Skeletal muscle tissue (tissue), 4 donors: ENCODE data around the gene ATR. TPM values are rescaled to one million over a fixed set of nuclear protein-coding genes. Genes with fewer than 3 reads are reported as not detected.
"Not testable (repeated sequence)": the region's sequence is repeated elsewhere in the genome, so short reads cannot be mapped to it uniquely, and the experiment has no call there.

Experiments
- H3K27ac ChIP-seq: one replicate; pipeline ENCODE4 v1.7.0; 2013; ENCODE audit warnings: mild to moderate bottlenecking, low read depth, low read length, inconsistent platforms
- H3K27me3 ChIP-seq, 3 donors: one replicate each; pipeline ENCODE4 v1.7.0; 2013; ENCODE audit warnings: low read length in 3 of 3; ENCODE audit not compliant: control insufficient read depth in 3 of 3, insufficient read depth in 3 of 3
- H3K36me3 ChIP-seq, 3 donors: one replicate each; pipeline ENCODE4 v1.7.0; 2013; ENCODE audit warnings: low read length in 3 of 3; ENCODE audit not compliant: control insufficient read depth in 3 of 3, insufficient read depth in 3 of 3
- H3K4me1 ChIP-seq, 3 donors: one replicate each; pipeline ENCODE4 v1.7.0; 2013; ENCODE audit warnings: low read length in 3 of 3, mild to moderate bottlenecking in 3 of 3; ENCODE audit not compliant: control insufficient read depth in 3 of 3, insufficient read depth in 3 of 3
- H3K4me3 ChIP-seq, 3 donors: one replicate each; pipeline ENCODE4 v1.7.0; 2013; ENCODE audit warnings: low read length in 3 of 3
- H3K9ac ChIP-seq, 3 donors: one replicate each; pipeline ENCODE4 v1.7.0; 2013; ENCODE audit warnings: low read length in 3 of 3, mild to moderate bottlenecking in 3 of 3, moderate library complexity in 2 of 3, low read depth in 1 of 3
- H3K9me3 ChIP-seq, 3 donors: one replicate each; pipeline ENCODE4 v1.7.0; 2013; ENCODE audit warnings: low read length in 3 of 3; ENCODE audit not compliant: control insufficient read depth in 3 of 3
- total RNA-seq: library from RNA; depleted of rRNA; stranded (reverse); fragments of >200 nt; gene quantifications from one replicate; pipeline ENCODE4 v1.2.3, GENCODE V29; 2014
- donor health status: Osteomylitis.

Gene ATR
- total RNA-seq, 1 donor from 2014 or later: 25.6 TPM

- H3K4me3 ChIP-seq: peak overlapping the region; percentile 72 to 91 (median 83)
- no peaks in the 10 kb centered on the region for H3K36me3 ChIP-seq
- peak overlapping the region; percentile 42 to 74 (median 47) for H3K9ac ChIP-seq
- no peaks in the 10 kb centered on the region for H3K9me3 ChIP-seq
- no peaks in the 10 kb centered on the region for H3K27me3 ChIP-seq
- H3K4me1 ChIP-seq: peaks cover 2 to 15% (median 7%) of the 10 kb centered on the region in 3 donors
- no peak overlapping the region for H3K27ac ChIP-seq
Measured at GRCh38 chr3:142595581-142595950, 17.0 kb upstream of the ATR start.

- no peaks in the 10 kb centered on the region for H3K27me3 ChIP-seq
- H3K9ac ChIP-seq: peak overlapping the region in 1 of 3 donors; percentile 43
- peaks cover 2 to 15% (median 7%) of the 10 kb centered on the region in 3 donors for H3K4me1 ChIP-seq
- H3K27ac ChIP-seq: no peak overlapping the region
- no peaks in the 10 kb centered on the region for H3K36me3 ChIP-seq
- H3K4me3 ChIP-seq: peak overlapping the region in 2 of 3 donors; percentile 83 to 91
- H3K9me3 ChIP-seq: no peaks in the 10 kb centered on the region
Measured at GRCh38 chr3:142595141-142595540, 16.6 kb upstream of the ATR start.

DNA sequence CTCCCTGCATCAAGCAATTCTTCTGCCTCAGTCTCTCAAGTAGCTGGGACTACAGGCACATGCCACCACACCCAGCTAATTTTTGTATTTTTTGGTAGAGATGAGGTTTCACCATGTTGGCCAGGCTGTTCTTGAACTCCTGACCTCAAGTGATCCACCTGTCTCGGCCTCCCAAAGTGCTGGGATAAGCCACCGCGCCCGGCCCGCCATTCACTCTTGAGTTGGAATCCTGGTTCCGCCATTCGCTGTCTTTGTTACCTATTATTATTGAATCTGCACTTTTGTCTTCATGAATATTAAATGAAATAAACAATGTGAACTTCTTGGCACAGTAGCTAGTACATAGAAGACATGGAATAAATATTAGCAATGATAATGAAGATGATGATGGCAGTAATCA, 13.7 kb upstream of the ATR start:
- not testable (repeated sequence) for H3K36me3 ChIP-seq, H3K27ac ChIP-seq, H3K4me3 ChIP-seq, H3K27me3 ChIP-seq, H3K9me3 ChIP-seq, H3K9ac ChIP-seq
- H3K4me1 ChIP-seq: peaks cover 2 to 15% (median 7%) of the 10 kb centered on the region in 3 donors

GRCh38 chr3:142588703-142589102, 10.2 kb upstream of the ATR start:
- no peak overlapping the region for H3K4me3 ChIP-seq
- no peaks in the 10 kb centered on the region for H3K36me3 ChIP-seq
- no peaks in the 10 kb centered on the region for H3K4me1 ChIP-seq
- no peak overlapping the region for H3K9ac ChIP-seq
- no peaks in the 10 kb centered on the region for H3K9me3 ChIP-seq
- H3K27ac ChIP-seq: no peak overlapping the region
- no peaks in the 10 kb centered on the region for H3K27me3 ChIP-seq

DNA sequence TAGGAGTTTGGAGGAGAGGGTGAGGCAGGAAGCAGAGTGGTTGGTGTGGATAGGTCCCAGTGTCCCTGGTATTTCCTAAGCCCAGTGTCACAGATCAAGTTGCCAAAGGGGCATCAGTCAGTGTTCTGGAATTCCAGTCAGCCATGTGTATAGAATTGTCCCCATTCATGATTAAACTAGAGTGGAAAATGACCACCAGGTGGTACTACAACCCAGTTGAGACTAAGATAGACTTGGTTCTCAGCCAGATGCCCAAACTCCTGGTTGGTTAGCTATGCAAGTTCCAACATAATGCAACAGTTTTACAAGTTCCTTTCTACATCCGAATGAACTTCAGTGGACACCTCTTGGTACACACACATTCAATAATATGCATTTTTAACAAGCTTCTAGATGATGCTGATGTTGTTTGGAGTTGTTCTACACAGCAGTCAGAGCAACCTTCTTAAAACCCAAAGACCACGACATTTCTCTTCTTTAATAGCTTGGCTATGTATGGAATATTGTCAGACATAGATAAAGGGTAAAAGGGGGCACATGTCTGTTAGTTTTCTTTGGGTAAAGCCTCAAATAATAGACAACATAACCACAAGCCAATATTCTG, 8.4 kb upstream of the ATR start:
- H3K36me3 ChIP-seq: no peaks in the 10 kb centered on the region
- H3K4me3 ChIP-seq: no peak overlapping the region
- H3K27me3 ChIP-seq: no peaks in the 10 kb centered on the region
- H3K9me3 ChIP-seq: no peaks in the 10 kb centered on the region
- no peak overlapping the region for H3K9ac ChIP-seq
- H3K4me1 ChIP-seq: no peaks in the 10 kb centered on the region
- no peak overlapping the region for H3K27ac ChIP-seq

GRCh38 chr3:142581070-142581469, 2.5 kb upstream of the ATR start:
- peaks cover 7 to 18% (median 16%) of the 10 kb centered on the region in 3 donors for H3K4me1 ChIP-seq
- not testable (repeated sequence) for H3K4me3 ChIP-seq, H3K9ac ChIP-seq, H3K27me3 ChIP-seq, H3K9me3 ChIP-seq, H3K27ac ChIP-seq, H3K36me3 ChIP-seq

DNA sequence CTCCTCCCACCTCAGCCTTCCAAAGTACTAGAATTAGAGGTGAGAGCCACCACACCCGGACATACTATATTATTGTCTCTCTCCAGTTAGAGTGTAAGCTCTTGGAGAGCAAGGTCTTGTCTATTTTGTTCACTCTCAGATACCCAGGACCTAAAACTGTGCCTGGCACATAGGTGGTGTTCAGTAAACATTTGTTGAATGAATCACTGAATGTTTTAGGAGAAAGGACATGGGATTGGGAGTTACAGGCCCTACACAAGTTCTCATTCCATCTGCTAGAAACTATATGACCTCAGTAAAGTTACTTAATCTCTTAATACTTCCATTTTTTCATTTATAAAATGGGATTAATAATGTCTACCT, 1.5 kb upstream of the ATR start:
- no peaks in the 10 kb centered on the region for H3K36me3 ChIP-seq
- H3K27ac ChIP-seq: no peak overlapping the region
- H3K4me3 ChIP-seq: no peak overlapping the region
- H3K4me1 ChIP-seq: peaks cover 7 to 18% (median 16%) of the 10 kb centered on the region in 3 donors
- no peak overlapping the region for H3K9ac ChIP-seq
- H3K27me3 ChIP-seq: no peaks in the 10 kb centered on the region
- H3K9me3 ChIP-seq: no peaks in the 10 kb centered on the region

- H3K27ac ChIP-seq: peak overlapping the region; percentile 95
- H3K4me1 ChIP-seq: peaks cover 7 to 18% (median 16%) of the 10 kb centered on the region in 3 donors
- H3K36me3 ChIP-seq: no peaks in the 10 kb centered on the region
- no peaks in the 10 kb centered on the region for H3K27me3 ChIP-seq
- peak overlapping the region; percentile 86 to 94 (median 91) for H3K9ac ChIP-seq
- H3K4me3 ChIP-seq: peak overlapping the region; percentile 98 to 99 (median 99)
- H3K9me3 ChIP-seq: no peaks in the 10 kb centered on the region
Measured at GRCh38 chr3:142577696-142578328, 721 bp downstream of the ATR start.

- Histone ChIP-seq H3K27ac (no peak overlapping the region), H3K4me1 (peaks cover 7 to 18% (median 16%) of the 10 kb centered on the region in 3 donors), H3K9ac (peak overlapping the region in 1 of 3 donors; percentile 38), H3K36me3 (no peaks in the 10 kb centered on the region), H3K4me3 (no peak overlapping the region), H3K9me3 (no peaks in the 10 kb centered on the region), H3K27me3 (no peaks in the 10 kb centered on the region)
Measured at GRCh38 chr3:142576792-142577191, 1.7 kb downstream of the ATR start.

- no peaks in the 10 kb centered on the region for H3K36me3 ChIP-seq
- H3K4me1 ChIP-seq: peaks cover 7 to 18% (median 16%) of the 10 kb centered on the region in 3 donors
- H3K27ac ChIP-seq: no peak overlapping the region
- no peak overlapping the region for H3K4me3 ChIP-seq
- H3K9me3 ChIP-seq: no peaks in the 10 kb centered on the region
- no peak overlapping the region for H3K9ac ChIP-seq
- H3K27me3 ChIP-seq: no peaks in the 10 kb centered on the region
Measured at GRCh38 chr3:142574665-142575064, 3.9 kb downstream of the ATR start.
